ENCODE results near the gene GSN. TPM values are rescaled to one million over a fixed set of nuclear protein-coding genes. Genes with fewer than 3 reads are reported as not detected.

Gene GSN
- total and polyA plus RNA-seq, 2 donors (not counting 1 experiment from before 2014, with no cell fraction given): 38.4 to 45.4 TPM

- CTCF ChIA-PET: no interaction called here
- H3K36me3 ChIP-seq (replicated peaks in 1 of 2; ENCODE audit: control extremely low read depth in 1 of 2, control insufficient read depth in 1 of 2, extremely low read depth in 1 of 2, insufficient read depth in 2 of 2, low read length in 1 of 2): peaks cover 11 to 12% of the 10 kb centered on the region in 2 experiments
- 100% methylated on average over 3 of the region's 4 CpGs for WGBS (ENCODE audit: insufficient coverage)
- H3K27ac ChIP-seq (ENCODE audit: low read length in 2 of 2): no peak overlapping the region
- TF ChIP-seq EZH2 (IDR thresholded peaks at IDR 0.05; ENCODE audit: borderline replicate concordance, insufficient read depth, low read depth, low read length, poor library complexity, severe bottlenecking) (no peak), CTCF (IDR thresholded peaks at IDR 0.05) (no peak)
- H3K9me3 ChIP-seq (ENCODE audit: control extremely low read depth in 1 of 3, control insufficient read depth in 2 of 3, insufficient read depth in 1 of 3, low read length in 2 of 3): peaks cover 4 to 9% (median 6%) of the 10 kb centered on the region in 3 donors
- no peak overlapping the region for H3K4me2 ChIP-seq (replicated peaks; ENCODE audit: low read depth, low read length, poor library complexity, severe bottlenecking)
- H2AFZ ChIP-seq (ENCODE audit: insufficient read depth, low read depth, low read length, poor library complexity, severe bottlenecking): no peak overlapping the region
- Mint-ChIP-seq H3K4me1 (no peaks in the 10 kb centered on the region), H3K27me3 (no peaks in the 10 kb centered on the region), H3K4me3 (no peak overlapping the region), H3K9me3 (ENCODE audit: insufficient read depth) (no peaks in the 10 kb centered on the region), H3K27ac (no peak overlapping the region)
- no peaks in the 10 kb centered on the region for H4K20me1 ChIP-seq (ENCODE audit: control insufficient read depth, insufficient read depth, low read length, poor library complexity, severe bottlenecking)
- no peaks in the 10 kb centered on the region for H3K4me1 ChIP-seq (ENCODE audit: control insufficient read depth in 2 of 2, insufficient read depth in 2 of 2, low read length in 2 of 2)
- intact Hi-C loops (cut with micrococcal nuclease): no loop called here
- H3K9ac ChIP-seq (ENCODE audit: low read length): no peak overlapping the region
- H3K79me2 ChIP-seq (ENCODE audit: control insufficient read depth, insufficient read depth, low read length): no peaks in the 10 kb centered on the region
- DNase-seq: no peak
- POLR2A ChIA-PET: no interaction called here
- H3K4me3 ChIP-seq (ENCODE audit: control extremely low read depth in 1 of 5, extremely low read depth in 1 of 5, insufficient read depth in 1 of 5, low read depth in 2 of 5, low read length in 4 of 5): no peak overlapping the region
- ATAC-seq (ENCODE audit: low read depth): no peak
- no peaks in the 10 kb centered on the region for H3K27me3 ChIP-seq (replicated peaks in 1 of 4; ENCODE audit: control extremely low read depth in 1 of 4, control insufficient read depth in 3 of 4, insufficient read depth in 4 of 4, low read length in 3 of 4)
Observed at GRCh38 chr9:121242959-121243346, 25.0 kb upstream of the GSN start.

- H3K27ac Mint-ChIP-seq: no peak overlapping the region
- no peak overlapping the region for H3K9ac ChIP-seq (ENCODE audit: low read length)
- no peaks in the 10 kb centered on the region for H3K27me3 Mint-ChIP-seq
- ChIA-PET CTCF (interaction anchor here (1.0 to 1.3 kb wide), 2 partner anchors 31 to 34 kb away, joined by 3 to 4 read pairs; no protein-coding TSS in a partner anchor), POLR2A (no interaction called here)
- H3K4me2 ChIP-seq (replicated peaks; ENCODE audit: low read depth, low read length, poor library complexity, severe bottlenecking): no peak overlapping the region
- no peak overlapping the region for H3K27ac ChIP-seq (ENCODE audit: low read length in 2 of 2)
- peaks cover 5 to 11% of the 10 kb centered on the region in 2 donors for H3K4me1 ChIP-seq (ENCODE audit: control insufficient read depth in 2 of 2, insufficient read depth in 2 of 2, low read length in 2 of 2)
- H4K20me1 ChIP-seq (ENCODE audit: control insufficient read depth, insufficient read depth, low read length, poor library complexity, severe bottlenecking): no peaks in the 10 kb centered on the region
- DNase-seq (no peak), ATAC-seq (ENCODE audit: low read depth) (no peak)
- peaks cover 15% of the 10 kb centered on the region for H3K4me1 Mint-ChIP-seq
- peaks cover 4 to 9% (median 6%) of the 10 kb centered on the region in 3 donors for H3K9me3 ChIP-seq (ENCODE audit: control extremely low read depth in 1 of 3, control insufficient read depth in 2 of 3, insufficient read depth in 1 of 3, low read length in 2 of 3)
- intact Hi-C loops (cut with micrococcal nuclease): no loop called here
- H3K27me3 ChIP-seq (replicated peaks in 1 of 4; ENCODE audit: control extremely low read depth in 1 of 4, control insufficient read depth in 3 of 4, insufficient read depth in 4 of 4, low read length in 3 of 4): no peaks in the 10 kb centered on the region
- TF ChIP-seq CTCF (IDR thresholded peaks at IDR 0.05) (no peak), EZH2 (IDR thresholded peaks at IDR 0.05; ENCODE audit: borderline replicate concordance, insufficient read depth, low read depth, low read length, poor library complexity, severe bottlenecking) (no peak)
- H3K4me3 Mint-ChIP-seq: no peak overlapping the region
- 98% methylated on average over 9 of the region's 12 CpGs for WGBS (ENCODE audit: insufficient coverage)
- no peak overlapping the region for H2AFZ ChIP-seq (ENCODE audit: insufficient read depth, low read depth, low read length, poor library complexity, severe bottlenecking)
- H3K9me3 Mint-ChIP-seq (ENCODE audit: insufficient read depth): peaks cover 2% of the 10 kb centered on the region
- peaks cover 0 to 3% of the 10 kb centered on the region in 2 experiments for H3K36me3 ChIP-seq (replicated peaks in 1 of 2; ENCODE audit: control extremely low read depth in 1 of 2, control insufficient read depth in 1 of 2, extremely low read depth in 1 of 2, insufficient read depth in 2 of 2, low read length in 1 of 2)
- no peaks in the 10 kb centered on the region for H3K79me2 ChIP-seq (ENCODE audit: control insufficient read depth, insufficient read depth, low read length)
- H3K4me3 ChIP-seq (ENCODE audit: control extremely low read depth in 1 of 5, extremely low read depth in 1 of 5, insufficient read depth in 1 of 5, low read depth in 2 of 5, low read length in 4 of 5): no peak overlapping the region
Observed at GRCh38 chr9:121246821-121247561, 21.0 kb upstream of the GSN start.
